T-helper 2 cell treated with Interferon-gamma antibody and Interleukin-4, amounts not matched to agents 100 ng/mL and 5 ng/mL, for 36 hours (primary cell): Measurements from ENCODE around the gene NAPEPLD. TPM values are rescaled to one million over a fixed set of nuclear protein-coding genes. Genes with fewer than 3 reads are reported as not detected.

Experiments used
- intact Hi-C: fragments of 100-400 bp; cut with micrococcal nuclease; formaldehyde crosslinking; loops from one replicate; pipeline ENCODE4 v1.15.1; 2023
- total RNA-seq: library from RNA; stranded (reverse); gene quantifications from 2 replicates; pipeline ENCODE4 v1.2.3, GENCODE V29; 2022

NAPEPLD gene
- total RNA-seq, 1 donor from 2014 or later: 13.2 TPM

DNA sequence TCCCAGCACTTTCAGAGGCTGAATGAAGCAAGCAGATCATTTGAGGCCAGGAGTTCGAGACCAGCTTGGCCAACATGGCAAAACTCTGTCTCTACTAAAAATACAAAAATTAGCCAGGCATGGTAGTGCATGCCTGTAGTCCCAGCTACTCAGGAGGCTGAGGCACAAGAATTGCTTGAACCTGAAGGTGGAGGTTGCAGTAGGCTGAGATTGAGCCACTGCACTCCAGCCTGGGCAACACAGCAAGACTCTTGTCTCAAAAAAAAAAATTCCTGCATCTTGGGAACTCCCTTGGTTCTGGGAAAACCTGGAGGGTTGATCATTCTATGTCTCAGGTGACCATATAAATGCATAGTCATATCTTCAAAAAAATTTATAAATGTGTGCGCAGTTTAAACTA is 4.1 kb downstream of the NAPEPLD start:
- intact Hi-C loops: loop anchor here (5.0 kb wide), 2 partner anchors 138 to 153 kb away; partner anchors contain the start of gene PMPCB

DNA sequence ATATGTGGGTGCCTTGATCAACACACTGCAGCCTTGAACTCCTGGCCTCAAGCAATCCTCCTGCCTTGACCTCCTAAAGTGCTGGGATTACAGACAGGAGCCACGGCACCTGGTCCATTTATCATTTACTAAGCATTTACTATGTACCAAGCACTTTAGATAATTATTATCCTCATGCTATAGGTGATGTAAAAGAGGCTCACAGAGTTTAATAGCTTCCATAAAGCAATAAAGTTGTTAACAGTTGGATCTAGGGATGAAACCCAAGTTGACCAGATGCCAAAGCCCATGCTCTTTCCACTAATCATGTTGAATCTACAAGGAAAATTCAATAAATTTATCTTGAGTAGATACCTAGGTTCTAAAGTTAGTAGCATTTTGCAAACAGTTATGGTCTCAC is 5.0 kb downstream of the NAPEPLD start:
- intact Hi-C loops: no loop called here

DNA sequence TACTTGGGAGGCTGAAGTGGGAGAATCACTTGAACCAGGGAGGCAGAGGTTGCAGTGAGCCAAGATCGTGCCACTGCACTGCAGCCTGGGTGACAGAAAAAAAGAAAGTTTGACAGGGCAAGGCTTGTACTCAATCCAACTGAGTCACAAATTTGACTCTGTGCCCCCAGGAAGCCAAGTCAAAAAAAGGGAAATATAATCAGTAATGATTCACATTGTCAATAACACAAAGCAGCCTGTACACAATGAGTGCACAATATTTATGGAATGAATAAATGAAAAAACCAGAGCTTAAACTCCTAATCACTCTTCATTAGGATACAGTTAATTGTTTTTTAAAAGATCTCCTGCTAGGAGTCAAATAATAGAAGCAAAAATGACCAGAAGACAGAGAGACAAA is 6.4 kb downstream of the NAPEPLD start:
- intact Hi-C loops: no loop called here

DNA sequence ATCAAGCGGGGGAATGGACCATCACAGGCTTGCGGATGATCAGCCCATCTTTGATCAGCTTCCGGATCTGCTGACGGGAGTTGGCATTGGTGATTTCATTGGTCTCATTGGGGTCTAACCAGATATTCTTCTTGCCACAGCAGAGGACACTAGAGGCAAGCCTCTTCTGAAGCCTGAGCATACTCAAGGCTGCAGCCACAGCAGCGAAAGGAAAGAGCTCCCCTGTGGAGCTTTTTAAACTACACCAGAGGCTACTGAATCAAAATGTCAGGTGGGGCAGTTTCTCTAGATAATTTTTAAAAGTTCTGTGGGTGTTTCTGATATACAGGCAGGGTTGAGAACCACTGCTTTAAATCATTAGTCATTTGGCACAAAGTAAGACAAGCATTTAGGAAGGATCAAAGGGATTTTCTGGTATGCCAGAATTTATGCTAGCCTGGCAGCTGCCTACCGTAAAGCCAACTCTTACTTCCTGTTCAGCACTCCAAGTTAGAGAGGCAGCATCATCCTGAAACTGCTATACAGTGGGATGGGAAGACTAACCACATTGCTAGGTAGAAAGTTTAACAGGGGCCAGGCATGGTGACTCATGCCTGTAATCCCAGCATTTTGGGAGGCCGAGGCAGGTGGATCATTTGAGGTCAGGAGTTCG is 7.0 kb downstream of the NAPEPLD start:
- intact Hi-C loops: no loop called here

DNA sequence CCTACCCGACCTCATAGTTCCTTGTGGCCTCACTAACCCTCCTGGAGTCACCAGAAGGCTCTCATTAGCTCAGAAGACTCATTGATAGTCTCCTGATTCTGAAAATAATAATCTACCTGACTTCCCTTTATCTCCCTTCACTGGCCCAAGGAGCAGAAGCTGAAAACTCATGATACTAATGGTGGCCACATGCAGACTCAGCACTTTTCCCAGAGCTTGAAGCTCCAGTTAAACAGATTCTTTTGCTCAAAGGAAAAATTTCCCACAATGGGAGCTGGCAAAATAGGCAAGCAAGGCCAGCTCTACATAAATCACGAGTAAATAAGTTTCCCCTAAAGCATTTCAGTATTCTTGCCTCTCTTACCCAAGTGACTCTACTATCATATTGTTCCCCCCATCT is 8.2 kb downstream of the NAPEPLD start:
- intact Hi-C loops: no loop called here

DNA sequence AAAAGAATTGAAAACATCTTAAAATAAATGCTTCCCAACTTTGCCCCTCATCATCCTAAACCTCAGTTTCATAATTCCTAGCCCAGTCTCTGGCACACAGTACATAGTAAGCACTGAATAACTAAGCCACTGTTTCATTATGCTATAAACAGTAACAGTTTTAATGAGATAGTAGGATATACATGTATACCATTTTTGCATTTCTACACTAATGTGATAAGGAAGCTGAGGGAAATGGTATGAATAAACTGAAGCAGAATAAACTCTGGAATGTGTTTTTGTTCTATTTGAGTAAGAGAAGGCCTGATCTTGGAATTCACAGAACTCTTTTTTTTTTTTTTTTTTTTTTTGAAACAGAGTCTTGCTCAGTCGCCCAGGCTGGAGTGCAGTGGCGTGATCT is 8.8 kb downstream of the NAPEPLD start:
- intact Hi-C loops: no loop called here

DNA sequence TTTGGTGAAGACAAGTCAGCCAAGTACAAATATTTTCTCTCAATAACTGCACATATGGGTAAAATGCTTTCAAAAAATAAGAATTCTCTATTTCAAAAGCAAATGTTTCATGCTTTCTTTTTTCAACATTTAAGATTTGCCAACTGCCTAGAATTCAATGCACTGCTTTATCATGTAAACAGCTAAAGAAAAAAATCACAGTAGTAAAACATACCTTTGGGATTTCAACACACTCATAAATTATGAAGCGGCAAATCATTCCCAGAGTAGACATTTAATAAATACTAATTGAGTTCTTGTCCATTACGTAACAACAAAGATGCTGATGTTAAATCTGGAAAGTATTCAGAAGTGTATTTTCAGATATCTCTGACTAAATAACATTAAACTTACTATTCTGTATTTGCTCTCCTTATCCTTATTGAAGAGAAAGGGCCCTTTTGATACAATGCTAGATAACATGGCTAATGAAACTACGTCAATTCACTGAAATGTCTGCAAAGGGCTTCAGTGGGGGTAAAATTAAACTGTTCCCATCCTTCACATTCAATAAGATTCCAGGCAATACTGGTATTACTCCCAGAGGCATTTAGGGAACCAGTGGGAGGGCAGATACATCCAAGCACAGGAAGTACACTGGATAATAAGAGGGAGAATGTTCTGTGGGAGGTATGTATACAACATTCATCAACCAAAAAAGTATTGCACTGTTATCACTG is 13.9 kb downstream of the NAPEPLD start:
- intact Hi-C loops: no loop called here

DNA sequence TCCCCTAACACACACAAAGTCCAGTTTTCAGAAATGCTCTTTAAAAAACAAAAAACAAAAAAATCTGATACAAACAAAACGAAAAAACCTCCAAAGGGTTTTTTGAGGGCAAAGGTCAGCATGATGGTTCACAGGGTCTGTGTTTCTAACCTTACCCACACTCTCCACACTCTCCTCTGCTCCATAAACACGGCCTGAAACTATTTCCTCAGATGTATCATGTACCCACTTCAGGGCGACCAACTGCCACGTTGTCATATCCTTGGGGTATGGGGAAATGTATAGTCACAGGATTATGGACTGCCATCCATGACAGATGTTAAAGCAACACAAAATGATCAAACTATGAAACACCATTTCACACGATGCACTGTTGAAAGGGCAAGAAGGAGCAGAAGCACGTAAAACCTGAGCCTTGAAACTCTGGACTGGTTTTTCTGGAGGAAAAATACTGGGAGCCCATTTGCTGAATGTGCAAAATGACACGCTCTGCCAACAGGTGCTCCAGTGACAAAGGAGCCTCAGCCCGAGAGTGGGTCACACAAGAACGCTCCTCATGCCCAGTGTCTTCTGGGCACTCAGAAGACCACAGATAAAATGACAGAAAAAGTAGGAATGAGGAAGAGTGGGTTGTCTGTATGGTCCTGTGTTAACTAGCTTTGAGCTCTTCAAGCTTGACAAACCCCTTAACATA is 15.8 kb downstream of the NAPEPLD start:
- intact Hi-C loops: no loop called here

DNA sequence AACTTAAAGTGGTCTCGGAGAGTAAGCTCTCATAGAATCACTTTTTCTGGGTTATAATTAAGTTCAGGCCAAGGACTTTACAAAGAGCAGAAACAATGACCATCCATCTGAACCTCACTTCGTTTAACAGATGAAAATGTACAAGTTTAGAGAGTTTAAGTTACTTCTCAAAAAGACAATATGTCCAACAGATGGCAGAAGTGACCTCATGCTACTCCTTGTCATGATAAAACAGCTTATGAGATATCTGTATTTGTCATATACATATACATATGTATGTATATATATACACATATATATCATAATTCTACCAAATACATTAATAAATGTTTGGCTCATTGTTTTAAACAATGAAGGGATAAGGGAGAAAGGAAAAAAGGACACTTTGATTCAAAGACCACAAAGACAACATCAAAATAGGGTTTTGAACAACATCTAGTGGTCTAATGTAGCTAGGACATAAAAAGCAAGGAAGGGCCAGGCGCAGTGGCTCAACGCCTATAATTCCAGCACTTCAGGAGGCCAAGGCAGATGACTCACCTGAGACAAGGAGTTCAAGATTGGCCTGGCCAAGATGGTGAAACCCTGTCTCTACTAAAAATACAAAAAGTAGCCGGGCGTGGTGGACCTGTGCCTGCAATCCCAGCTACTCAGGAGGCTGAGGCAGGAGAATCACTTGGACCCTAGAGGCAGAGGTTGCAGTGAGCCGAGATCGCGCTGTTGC is 17.8 kb downstream of the NAPEPLD start:
- intact Hi-C loops: no loop called here

DNA sequence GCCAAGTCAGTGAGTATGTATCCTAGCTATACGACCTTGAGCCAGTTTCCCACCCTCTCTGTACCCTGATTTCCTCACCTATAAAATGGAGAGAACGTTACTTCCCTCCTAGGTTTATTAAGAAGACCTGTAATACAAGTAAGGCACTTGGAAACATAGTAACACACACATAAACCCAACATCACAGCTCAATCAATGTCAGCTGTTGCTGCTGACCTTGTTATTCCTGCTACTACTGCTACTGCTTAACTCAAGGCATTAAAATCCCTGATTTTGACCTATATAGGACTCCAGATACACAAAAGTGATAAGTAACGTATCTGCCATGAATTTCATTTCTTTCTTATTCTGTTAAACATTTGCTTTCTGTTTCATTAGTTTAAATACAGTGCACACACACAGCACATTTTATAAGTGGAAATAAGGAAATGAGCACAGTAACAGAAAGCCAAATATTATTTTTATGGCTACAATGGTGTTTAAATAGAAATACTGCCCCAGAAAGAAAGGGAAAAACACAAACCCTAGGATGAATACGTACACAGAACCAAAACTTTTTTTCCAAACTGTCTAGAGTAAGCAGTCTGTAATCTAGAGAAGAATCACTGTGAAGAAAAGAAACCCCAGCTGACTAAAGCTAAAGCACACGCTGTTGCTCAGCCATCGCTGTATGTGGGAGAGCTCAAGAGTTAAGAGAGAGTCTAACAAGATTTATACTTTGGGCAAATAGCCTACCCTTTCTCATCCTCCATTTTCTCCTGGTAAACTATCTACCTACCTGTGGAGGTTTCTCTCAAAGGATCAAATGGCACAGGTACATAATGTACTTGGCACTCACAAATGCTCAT is 19.0 kb downstream of the NAPEPLD start:
- intact Hi-C loops: no loop called here

DNA sequence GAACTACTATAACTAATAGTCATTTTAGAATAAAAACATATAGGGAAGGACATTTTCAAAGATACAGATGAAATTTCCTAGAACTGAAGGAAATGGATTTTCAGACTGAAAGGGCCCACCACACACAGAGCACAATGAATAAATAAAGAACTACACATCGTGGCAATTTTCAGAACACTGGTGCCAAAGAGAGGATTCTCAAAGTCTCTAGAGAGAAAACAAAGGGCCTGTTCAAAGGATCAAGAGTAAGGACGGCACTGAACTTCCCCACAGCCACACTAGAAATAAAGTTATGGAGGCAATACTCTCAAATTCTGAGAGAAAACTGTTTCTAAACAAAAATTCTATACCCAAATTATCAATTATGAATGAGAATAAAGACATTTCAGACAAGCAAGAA is 21.9 kb downstream of the NAPEPLD start:
- intact Hi-C loops: no loop called here

DNA sequence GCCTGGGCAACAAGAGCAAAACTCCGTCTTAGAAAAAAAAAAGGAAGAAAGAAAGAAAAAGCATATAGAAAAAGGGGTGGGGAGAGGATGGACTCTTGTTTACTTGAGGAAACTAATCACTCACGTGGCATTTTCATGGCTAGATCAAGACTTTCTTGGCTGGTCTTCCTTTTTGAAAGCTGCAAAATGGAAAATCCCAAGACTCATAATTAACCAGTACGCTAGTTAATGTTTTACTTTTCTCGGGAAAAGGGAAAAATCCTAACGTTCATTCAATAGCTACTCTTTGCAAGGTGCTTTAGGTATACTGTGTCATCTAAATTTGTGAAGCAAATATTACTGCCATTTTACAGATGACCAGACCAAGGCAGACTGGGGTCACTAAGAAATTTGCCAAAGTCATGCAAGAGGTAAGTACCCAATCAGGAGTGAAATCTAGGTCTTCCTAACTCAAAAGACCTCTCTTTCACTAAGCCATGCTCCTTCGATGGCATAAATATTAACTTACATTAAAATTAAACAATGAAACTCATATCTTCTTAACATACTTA is 24.4 kb downstream of the NAPEPLD start:
- intact Hi-C loops: no loop called here

DNA sequence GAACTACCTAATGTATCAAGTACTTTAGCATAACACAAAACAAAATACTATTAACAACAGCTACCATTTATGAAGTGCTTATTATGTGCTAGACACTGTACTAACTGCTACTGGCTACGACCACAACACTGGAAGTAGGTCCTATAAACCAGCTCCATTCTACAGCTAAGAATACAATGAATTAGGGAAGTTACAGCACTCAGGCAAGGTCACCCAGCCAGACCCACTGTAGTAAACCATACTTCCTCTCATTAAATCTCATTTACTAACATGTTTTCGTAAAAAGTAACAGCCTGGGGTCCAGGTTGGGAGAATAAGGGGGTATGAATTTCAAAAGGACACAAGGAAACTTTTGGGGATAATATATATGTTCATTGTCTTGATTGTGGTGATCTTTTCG is 25.4 kb downstream of the NAPEPLD start:
- intact Hi-C loops: no loop called here

DNA sequence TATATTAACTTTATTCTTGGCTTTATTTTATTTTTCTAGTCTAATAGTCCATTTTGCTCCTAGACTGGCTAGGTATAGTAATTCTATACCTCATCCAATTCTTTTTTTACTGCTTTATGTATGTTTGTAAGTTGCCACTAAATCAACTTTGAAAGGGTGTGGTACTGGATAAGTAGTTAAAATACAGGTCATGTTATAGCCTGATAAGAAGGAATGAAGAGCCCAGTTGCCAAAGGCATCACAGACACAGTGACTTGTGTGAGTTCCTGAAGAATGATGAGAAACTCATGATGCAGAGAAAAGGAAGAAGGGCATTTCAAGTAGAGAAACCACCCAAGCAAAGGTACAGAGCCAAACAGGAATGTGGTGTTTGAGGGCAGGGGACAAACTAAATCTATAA is 27.3 kb downstream of the NAPEPLD start:
- intact Hi-C loops: no loop called here

DNA sequence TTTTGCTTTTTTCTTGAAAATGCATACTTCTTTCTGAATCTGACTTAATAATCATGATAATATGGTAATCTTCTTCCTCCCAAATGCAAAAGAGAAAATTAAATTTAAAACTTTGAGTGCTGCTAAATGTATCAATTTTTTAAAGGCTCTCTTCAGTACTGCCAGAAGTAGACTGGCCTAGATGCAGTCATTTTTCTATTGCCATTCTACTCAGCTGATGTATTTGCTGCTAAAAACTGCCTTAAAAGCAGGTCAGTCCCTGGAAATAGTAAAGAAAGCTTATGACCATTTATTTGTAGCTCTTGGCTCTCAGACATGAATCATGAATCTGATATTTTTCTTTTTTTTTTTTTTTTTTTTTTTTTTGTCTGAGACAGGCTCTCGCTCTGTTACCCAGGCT is 28.5 kb downstream of the NAPEPLD start:
- intact Hi-C loops: no loop called here

DNA sequence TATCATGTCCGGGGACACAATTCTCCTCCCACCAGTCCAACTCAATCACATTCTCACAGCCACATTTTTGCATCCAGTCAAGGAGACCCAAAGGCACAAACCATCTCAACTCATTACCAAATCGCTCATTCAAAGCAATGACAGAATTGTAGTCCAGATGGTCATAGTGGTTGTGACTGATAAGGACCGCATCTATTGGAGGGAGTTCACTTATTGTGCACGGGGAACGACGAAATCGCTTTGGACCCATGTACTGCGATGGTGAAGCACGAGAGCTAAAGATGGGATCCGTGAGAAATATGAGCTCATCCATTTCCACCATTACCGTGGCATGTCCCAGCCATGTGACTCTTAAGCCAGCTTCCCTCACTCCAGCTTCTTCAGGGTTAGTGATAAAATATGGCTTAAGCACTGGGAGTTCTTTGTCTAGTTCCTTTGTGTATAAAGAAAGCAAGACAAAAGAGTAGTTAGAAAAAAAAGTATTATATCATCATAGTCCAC is 29.1 kb downstream of the NAPEPLD start:
- intact Hi-C loops: no loop called here

DNA sequence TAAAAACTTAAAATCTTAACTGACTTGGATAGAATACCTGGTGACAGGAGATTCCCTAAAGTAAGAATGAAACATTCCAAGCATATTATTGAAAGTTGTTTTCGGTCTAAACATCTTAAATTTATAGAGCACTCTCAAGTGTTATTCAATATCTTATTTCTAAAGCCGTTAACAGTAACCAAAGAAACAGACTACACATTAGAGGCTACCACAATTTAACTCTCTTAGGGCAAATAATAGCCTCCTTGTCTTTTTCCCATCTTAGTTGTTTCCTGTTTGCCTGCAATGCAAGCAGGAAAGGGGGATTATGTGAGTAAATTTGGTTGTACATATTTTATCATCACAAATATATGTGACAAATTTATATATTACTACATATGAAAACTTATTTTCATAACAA is 31.4 kb downstream of the NAPEPLD start:
- intact Hi-C loops: no loop called here

DNA sequence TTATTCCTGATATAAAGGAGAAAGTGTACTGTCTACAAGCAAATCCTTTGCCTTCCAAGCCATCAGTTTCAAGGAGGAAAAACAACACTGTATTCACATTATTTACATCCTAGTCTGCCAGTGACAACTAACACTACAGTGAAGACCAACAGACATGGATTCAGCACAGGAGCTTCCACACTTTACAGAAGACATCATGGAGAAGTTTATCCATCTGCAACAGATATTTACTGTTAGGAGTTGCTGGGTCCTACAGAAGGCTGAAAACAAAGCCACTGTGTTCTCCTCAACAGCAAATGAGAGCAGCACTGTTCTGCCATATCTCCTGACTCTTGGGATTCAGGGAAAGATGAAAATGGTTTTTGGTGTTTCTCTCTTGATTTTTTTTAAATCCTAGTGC is 31.9 kb downstream of the NAPEPLD start:
- intact Hi-C loops: no loop called here

DNA sequence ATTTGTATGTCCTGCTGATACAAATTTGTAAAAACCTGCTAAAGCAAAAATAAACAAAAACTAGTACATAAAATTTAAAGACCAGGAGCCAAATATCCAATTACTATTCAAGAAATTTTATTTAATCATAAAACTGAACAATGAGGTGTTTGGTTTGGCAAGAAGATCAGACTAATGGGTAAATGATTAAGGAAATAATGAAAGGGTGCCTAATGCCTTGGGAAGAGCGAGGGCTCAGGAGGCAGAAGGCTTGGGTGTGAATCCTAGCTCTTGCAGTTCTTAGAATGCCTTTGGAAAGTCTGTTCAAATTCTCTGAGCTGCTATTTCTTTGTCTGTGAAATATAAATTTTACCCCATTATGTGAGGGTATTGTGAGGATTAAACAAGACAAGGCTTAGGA is 32.4 kb downstream of the NAPEPLD start:
- intact Hi-C loops: no loop called here

DNA sequence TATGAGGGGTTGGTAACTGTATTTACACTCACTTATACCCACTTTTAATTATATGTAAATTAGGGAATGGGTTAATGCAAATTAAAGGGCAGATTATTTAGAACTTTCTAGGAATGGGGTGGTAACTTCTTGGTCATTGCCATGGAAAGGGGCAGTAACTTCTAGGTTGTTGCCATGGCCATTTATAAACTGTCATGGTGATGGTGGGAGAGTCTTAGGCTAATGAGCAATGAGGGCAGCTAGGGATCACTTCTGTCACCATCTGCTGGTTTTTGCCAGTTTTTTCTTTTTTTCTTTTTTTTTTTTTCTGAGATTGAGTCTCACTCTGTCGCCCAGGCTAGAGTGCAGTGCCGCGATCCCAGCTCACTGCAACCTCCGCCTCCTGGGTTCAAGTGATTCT is 33.1 kb downstream of the NAPEPLD start:
- intact Hi-C loops: no loop called here
